HEK293 (cell line): ENCODE measurements around the gene ZNF467.

ENCODE experiments used
- CTCF ChIA-PET: fragments of 350-600 bp; formaldehyde crosslinking; extraction: SDS; loops from one replicate; lab custom pipeline; 2021; ENCODE audit warnings: antibody characterized with exemption; lab: Yijun Ruan, JAX
- POLR2A ChIA-PET: fragments of 300-600 bp; formaldehyde crosslinking; extraction: SDS; loops from one replicate; lab custom pipeline; 2020; ENCODE audit warnings: antibody characterized with exemption, inconsistent platforms; lab: Yijun Ruan, JAX
- H3K27ac ChIP-seq: fragments of 200-500 bp; sonication (Bioruptor generic); 2 replicates; pipeline ENCODE4 v1.5.1; 2014; ENCODE audit warnings: low read depth, low read length, control low read depth, inconsistent platforms; ENCODE audit errors: extremely low read depth
- H3K36me3 ChIP-seq, 2 experiments: fragments of 200-500 bp in 1 of 2; sonication (Bioruptor generic) in 1 of 2; 1 replicate in 1 of 2; 2 replicates in 1 of 2; pipeline ENCODE4 v1.5.1; 2014 to 2017; ENCODE audit warnings: inconsistent platforms in 2 of 2, low read length in 2 of 2; ENCODE audit not compliant: control insufficient read depth in 2 of 2, insufficient read depth in 1 of 2
- H3K4me1 ChIP-seq: fragments of 200-500 bp; sonication (Bioruptor generic); 2 replicates; pipeline ENCODE4 v1.5.1; 2014; ENCODE audit warnings: mild to moderate bottlenecking, low read length, inconsistent platforms; ENCODE audit not compliant: control insufficient read depth, insufficient read depth
- H3K4me3 ChIP-seq: 2 replicates; pipeline ENCODE4 v1.5.1; 2011; ENCODE audit warnings: low read depth, mild to moderate bottlenecking, control low read depth, low read length, moderate library complexity
- H3K9me3 ChIP-seq: fragments of 200-500 bp; sonication (Bioruptor generic); 2 replicates; pipeline ENCODE4 v1.5.1; 2014; ENCODE audit warnings: low read depth, low read length, inconsistent platforms; ENCODE audit not compliant: control insufficient read depth, insufficient read depth
- BCL11A ChIP-seq: fragments of 450-650 bp; formaldehyde crosslinking; IDR thresholded peaks from 2 replicates; pipeline ENCODE4 v1.5.1; 2016; ENCODE audit warnings: low read depth, missing biosample characterization, missing genetic modification characterization
- FEZF1 ChIP-seq: fragments of 450-650 bp; formaldehyde crosslinking; IDR thresholded peaks from 2 replicates; pipeline ENCODE4 v1.5.1; 2016; ENCODE audit warnings: missing biosample characterization, missing genetic modification characterization
- HOXC10 ChIP-seq: sonication (generic); formaldehyde crosslinking; IDR thresholded peaks from 2 replicates; pipeline ENCODE4 v1.8.1; 2023; ENCODE audit warnings: mild to moderate bottlenecking, missing genetic modification reagents
- KLF1 ChIP-seq: fragments of 450-650 bp; formaldehyde crosslinking; IDR thresholded peaks from 2 replicates; pipeline ENCODE4 v1.5.1; 2016; ENCODE audit warnings: missing biosample characterization, missing genetic modification characterization
- MYNN ChIP-seq: fragments of 450-650 bp; formaldehyde crosslinking; IDR thresholded peaks from 2 replicates; pipeline ENCODE4 v1.5.1; 2016; ENCODE audit warnings: missing biosample characterization, missing genetic modification characterization, borderline replicate concordance
- OVOL3 ChIP-seq: fragments of 450-650 bp; formaldehyde crosslinking; IDR thresholded peaks from 2 replicates; pipeline ENCODE4 v1.5.1; 2016; ENCODE audit warnings: missing biosample characterization, missing genetic modification characterization
- WT1 ChIP-seq: fragments of 450-650 bp; formaldehyde crosslinking; IDR thresholded peaks from 2 replicates; pipeline ENCODE4 v1.5.1; 2016; ENCODE audit warnings: missing biosample characterization, missing genetic modification characterization
- ZBTB26 ChIP-seq: fragments of 450-650 bp; formaldehyde crosslinking; optimal IDR thresholded peaks from 2 replicates; pipeline ENCODE3; 2016; ENCODE audit warnings: missing biosample characterization, mild to moderate bottlenecking, missing genetic modification characterization
- ZBTB49 ChIP-seq: fragments of 450-650 bp; formaldehyde crosslinking; IDR thresholded peaks from 2 replicates; pipeline ENCODE4 v1.5.1; 2016; ENCODE audit warnings: missing biosample characterization, missing genetic modification characterization, low read depth
- ZBTB8A ChIP-seq: fragments of 450-650 bp; formaldehyde crosslinking; IDR thresholded peaks from 2 replicates; pipeline ENCODE4 v1.5.1; 2016; ENCODE audit warnings: missing biosample characterization, missing genetic modification characterization
- ZNF184 ChIP-seq: fragments of 450-650 bp; IDR thresholded peaks from 2 replicates; pipeline ENCODE4 v1.5.1; 2018; ENCODE audit warnings: missing biosample characterization, mild to moderate bottlenecking, missing genetic modification characterization
- ZNF19 ChIP-seq: fragments of 450-650 bp; formaldehyde crosslinking; IDR thresholded peaks from 2 replicates; pipeline ENCODE4; 2016; ENCODE audit warnings: missing biosample characterization, missing genetic modification characterization, low read depth
- ZNF23 ChIP-seq: fragments of 450-650 bp; formaldehyde crosslinking; IDR thresholded peaks from 2 replicates; pipeline ENCODE4 v1.5.1; 2016; ENCODE audit warnings: missing biosample characterization, missing genetic modification characterization, borderline replicate concordance
- ZNF248 ChIP-seq: fragments of 450-650 bp; formaldehyde crosslinking; IDR thresholded peaks from 2 replicates; pipeline ENCODE4 v1.5.1; 2017; ENCODE audit warnings: missing biosample characterization, missing genetic modification characterization
- ZNF354C ChIP-seq: fragments of 450-650 bp; formaldehyde crosslinking; IDR thresholded peaks from 2 replicates; pipeline ENCODE4 v1.5.1; 2016; ENCODE audit warnings: missing biosample characterization, missing genetic modification characterization, low read depth, borderline replicate concordance
- ZNF473 ChIP-seq: fragments of 450-650 bp; formaldehyde crosslinking; IDR thresholded peaks from 2 replicates; pipeline ENCODE4 v1.5.1; 2017; ENCODE audit warnings: missing biosample characterization, missing genetic modification characterization
- ZNF544 ChIP-seq: fragments of 450-650 bp; formaldehyde crosslinking; IDR thresholded peaks from 2 replicates; pipeline ENCODE4 v1.5.0; 2017; ENCODE audit warnings: missing biosample characterization, missing genetic modification characterization
- ZNF555 ChIP-seq: fragments of 450-650 bp; formaldehyde crosslinking; conservative IDR thresholded peaks from 2 replicates; pipeline ENCODE4 v1.5.1; 2017; ENCODE audit warnings: missing biosample characterization, mild to moderate bottlenecking, missing genetic modification characterization, inconsistent platforms
- ZNF623 ChIP-seq: fragments of 450-650 bp; formaldehyde crosslinking; IDR thresholded peaks from 2 replicates; pipeline ENCODE4 v1.5.1; 2016; ENCODE audit warnings: missing biosample characterization, missing genetic modification characterization
- ZNF664 ChIP-seq: fragments of 450-650 bp; formaldehyde crosslinking; IDR thresholded peaks from 2 replicates; pipeline ENCODE4 v1.5.1; 2016; ENCODE audit warnings: missing biosample characterization, missing genetic modification characterization
- ZNF837 ChIP-seq: fragments of 450-650 bp; formaldehyde crosslinking; IDR thresholded peaks from 2 replicates; pipeline ENCODE4 v1.5.1; 2016; ENCODE audit warnings: missing biosample characterization, missing genetic modification characterization
- ZSCAN23 ChIP-seq: fragments of 450-650 bp; formaldehyde crosslinking; IDR thresholded peaks from 2 replicates; pipeline ENCODE4 v1.5.1; 2016; ENCODE audit warnings: missing biosample characterization, missing genetic modification characterization
- ZSCAN30 ChIP-seq: fragments of 450-650 bp; IDR thresholded peaks from 2 replicates; pipeline ENCODE4 v1.5.1; 2018; ENCODE audit warnings: missing biosample characterization, mild to moderate bottlenecking, missing genetic modification characterization, moderate library complexity
- TF ChIP-seq, protein P1 (sequence below): fragments of 450-650 bp; formaldehyde crosslinking; IDR thresholded peaks from 2 replicates; pipeline ENCODE4 v1.5.1; 2016; ENCODE audit warnings: missing biosample characterization, missing genetic modification characterization

ZNF467 gene

DNA sequence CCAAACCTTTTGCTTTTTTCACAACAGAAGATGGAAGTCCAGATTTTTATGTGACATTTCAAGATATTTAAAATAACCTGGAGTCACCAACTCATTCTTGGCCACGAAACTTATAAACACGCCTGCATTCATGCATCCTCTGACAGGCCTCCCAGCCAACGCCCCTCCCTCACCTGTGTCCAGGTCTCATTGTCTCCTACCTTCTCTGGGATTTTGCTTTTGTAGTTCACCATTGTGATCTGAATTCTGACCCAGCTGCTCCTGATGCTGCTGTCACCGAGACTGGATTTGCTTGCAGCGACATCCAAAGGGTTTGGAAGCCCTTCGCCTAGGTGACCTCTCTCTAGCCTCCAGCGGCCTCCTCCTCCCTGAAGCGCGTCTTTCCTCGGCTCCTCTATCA is 10.8 kb downstream of the ZNF467 start:
- ChIA-PET POLR2A (interaction anchor here (0.8 kb wide), 1 partner anchor 9 kb away, joined by 3 read pairs; no protein-coding TSS in a partner anchor), CTCF (interaction anchor here (0.9 to 1.4 kb wide), 3 partner anchors 21 to 102 kb away, joined by 4 to 9 read pairs (median 5); no protein-coding TSS in a partner anchor)
- H3K36me3 ChIP-seq = peaks cover 0 to 13% of the 10 kb centered on the region in 2 experiments; a peak in 1 of 3 replicates
- no peaks in the 10 kb centered on the region for H3K9me3 ChIP-seq
- TF ChIP-seq ZNF837 (tag by site-specific recombination) = no peak
- no peak for TF ChIP-seq WT1
- TF ChIP-seq ZSCAN30 (tag by site-specific recombination) = no peak
- no peak for TF ChIP-seq MYNN (tag by site-specific recombination)
- no peak for TF ChIP-seq BCL11A (tag by site-specific recombination)
- no peak for TF ChIP-seq ZBTB8A (tag by site-specific recombination)
- TF ChIP-seq HOXC10 = no peak
- no peak for TF ChIP-seq FEZF1 (tag by site-specific recombination)
- no peak for TF ChIP-seq ZNF23 (tag by site-specific recombination)
- no peak for TF ChIP-seq ZNF473 (tag by site-specific recombination)
- TF ChIP-seq ZNF248 = no peak
- TF ChIP-seq ZNF555 = no peak
- TF ChIP-seq, protein P1, sequence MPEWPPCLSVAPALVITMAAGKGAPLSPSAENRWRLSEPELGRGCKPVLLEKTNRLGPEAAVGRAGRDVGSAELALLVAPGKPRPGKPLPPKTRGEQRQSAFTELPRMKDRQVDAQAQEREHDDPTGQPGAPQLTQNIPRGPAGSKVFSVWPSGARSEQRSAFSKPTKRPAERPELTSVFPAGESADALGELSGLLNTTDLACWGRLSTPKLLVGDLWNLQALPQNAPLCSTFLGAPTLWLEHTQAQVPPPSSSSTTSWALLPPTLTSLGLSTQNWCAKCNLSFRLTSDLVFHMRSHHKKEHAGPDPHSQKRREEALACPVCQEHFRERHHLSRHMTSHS (tag by site-specific recombination) = no peak
- H3K4me1 ChIP-seq = no peaks in the 10 kb centered on the region
- H3K4me3 ChIP-seq = no peak overlapping the region
- no peak overlapping the region for H3K27ac ChIP-seq

GRCh38 chr7:149762089-149762488 is 11.3 kb downstream of the ZNF467 start:
- POLR2A ChIA-PET = interaction anchor here (0.8 kb wide), 1 partner anchor 10 kb away, joined by 3 read pairs; no protein-coding TSS in a partner anchor
- Histone ChIP-seq H3K36me3 (peaks cover 0 to 12% of the 10 kb centered on the region in 2 experiments; a peak in 1 of 3 replicates), H3K9me3 (no peaks in the 10 kb centered on the region), H3K4me1 (no peaks in the 10 kb centered on the region), H3K27ac (no peak overlapping the region), H3K4me3 (no peak overlapping the region)
- TF ChIP-seq ZNF623 (tag by site-specific recombination) (no peak), ZNF354C (no peak), ZNF19 (tag by site-specific recombination) (no peak), OVOL3 (tag by site-specific recombination) (no peak), ZNF184 (tag by site-specific recombination) (no peak), ZNF544 (tag by site-specific recombination) (no peak), ZNF664 (no peak), ZBTB49 (no peak), KLF1 (tag by site-specific recombination) (no peak), ZBTB26 (tag by site-specific recombination) (no peak), ZSCAN23 (tag by site-specific recombination) (no peak)
- CTCF ChIA-PET = interaction anchor here (0.9 to 1.4 kb wide), 3 partner anchors 20 to 102 kb away, joined by 4 to 9 read pairs (median 5); no protein-coding TSS in a partner anchor
